ENCODE measurements around the gene MEA1.

- TF ChIP-seq EP300 (IDR thresholded peaks at IDR 0.05) = no peak
- no peak for TF ChIP-seq POLR2A (IDR thresholded peaks at IDR 0.05; ENCODE audit: low read depth)
- no peak for TF ChIP-seq CTCF (IDR thresholded peaks at IDR 0.05)
Measured at GRCh38 chr6:42966571-42966970, 47.2 kb downstream of the MEA1 start.

Measured in esophagus muscularis mucosa (tissue), 4 donors.